Measurements from ENCODE around the gene ELP4. TPM values are rescaled to one million over a fixed set of nuclear protein-coding genes. Genes with fewer than 3 reads are reported as not detected.
A peak's percentile ranks its signal among the peaks of the same experiment; 100 is the strongest.

The ELP4 gene
- total RNA-seq, 1 experiment from 2014 or later, result 20.3 TPM

GRCh38 chr11:31535479-31535878 lies 25.9 kb downstream of the ELP4 start:
- intact Hi-C loops (cut with micrococcal nuclease; ENCODE audit: unreplicated experiment), result no loop called here
- CTCF ChIA-PET, result no interaction called here
- no peak overlapping the region for H3K4me3 Mint-ChIP-seq (ENCODE audit: low read depth, unreplicated experiment)
- no peaks in the 10 kb centered on the region for H3K4me1 Mint-ChIP-seq (ENCODE audit: low read depth, unreplicated experiment)
- no peaks in the 10 kb centered on the region for H3K9me3 Mint-ChIP-seq (ENCODE audit: low read depth, unreplicated experiment)
- no peak overlapping the region for H3K27ac Mint-ChIP-seq (ENCODE audit: unreplicated experiment)
- no peak for TF ChIP-seq CTCF (IDR thresholded peaks at IDR 0.05; ENCODE audit: unreplicated experiment)
- no TSS peak for BruUV-seq (replicated peaks)
- H3K36me3 Mint-ChIP-seq (ENCODE audit: insufficient read depth, unreplicated experiment), result no peaks in the 10 kb centered on the region
- no peaks in the 10 kb centered on the region for H3K27me3 Mint-ChIP-seq (ENCODE audit: unreplicated experiment)
- DNase-seq, result no peak

- intact Hi-C loops (cut with micrococcal nuclease; ENCODE audit: unreplicated experiment), result no loop called here
- H3K4me1 Mint-ChIP-seq (ENCODE audit: low read depth, unreplicated experiment), result no peaks in the 10 kb centered on the region
- BruUV-seq (replicated peaks), result no TSS peak
- no peaks in the 10 kb centered on the region for H3K27me3 Mint-ChIP-seq (ENCODE audit: unreplicated experiment)
- TF ChIP-seq CTCF (IDR thresholded peaks at IDR 0.05; ENCODE audit: unreplicated experiment), result no peak
- DNase-seq, result no peak
- H3K4me3 Mint-ChIP-seq (ENCODE audit: low read depth, unreplicated experiment), result no peak overlapping the region
- peaks cover 7% of the 10 kb centered on the region for H3K9me3 Mint-ChIP-seq (ENCODE audit: low read depth, unreplicated experiment)
- CTCF ChIA-PET, result no interaction called here
- H3K27ac Mint-ChIP-seq (ENCODE audit: unreplicated experiment), result peak overlapping the region; percentile 34
- no peaks in the 10 kb centered on the region for H3K36me3 Mint-ChIP-seq (ENCODE audit: insufficient read depth, unreplicated experiment)
Observed at GRCh38 chr11:31542862-31543261, 33.3 kb downstream of the ELP4 start.

GRCh38 chr11:31555938-31556337 lies 46.4 kb downstream of the ELP4 start:
- CTCF ChIA-PET, result no interaction called here
- no peaks in the 10 kb centered on the region for H3K36me3 Mint-ChIP-seq (ENCODE audit: insufficient read depth, unreplicated experiment)

GRCh38 chr11:31558001-31558400 lies 48.4 kb downstream of the ELP4 start:
- intact Hi-C loops (cut with micrococcal nuclease; ENCODE audit: unreplicated experiment), result no loop called here
- Mint-ChIP-seq H3K4me1 (ENCODE audit: low read depth, unreplicated experiment) (no peaks in the 10 kb centered on the region), H3K27me3 (ENCODE audit: unreplicated experiment) (no peaks in the 10 kb centered on the region), H3K9me3 (ENCODE audit: low read depth, unreplicated experiment) (no peaks in the 10 kb centered on the region), H3K4me3 (ENCODE audit: low read depth, unreplicated experiment) (no peak overlapping the region), H3K27ac (ENCODE audit: unreplicated experiment) (no peak overlapping the region), H3K36me3 (ENCODE audit: insufficient read depth, unreplicated experiment) (no peaks in the 10 kb centered on the region)
- DNase-seq, result no peak
- no peak for TF ChIP-seq CTCF (IDR thresholded peaks at IDR 0.05; ENCODE audit: unreplicated experiment)
- BruUV-seq (replicated peaks), result no TSS peak
- CTCF ChIA-PET, result no interaction called here

More at GRCh38 chr11:31555938-31556337, 46.4 kb downstream of the ELP4 start:
- Mint-ChIP-seq H3K9me3 (ENCODE audit: low read depth, unreplicated experiment) (no peaks in the 10 kb centered on the region), H3K27ac (ENCODE audit: unreplicated experiment) (no peak overlapping the region), H3K4me1 (ENCODE audit: low read depth, unreplicated experiment) (no peaks in the 10 kb centered on the region), H3K27me3 (ENCODE audit: unreplicated experiment) (no peaks in the 10 kb centered on the region), H3K4me3 (ENCODE audit: low read depth, unreplicated experiment) (no peak overlapping the region)
- no peak for DNase-seq
- no TSS peak for BruUV-seq (replicated peaks)
- no peak for TF ChIP-seq CTCF (IDR thresholded peaks at IDR 0.05; ENCODE audit: unreplicated experiment)
- intact Hi-C loops (cut with micrococcal nuclease; ENCODE audit: unreplicated experiment), result no loop called here
